GM19452 (cell line): ENCODE data around the gene OR9A4.
"Not testable (repeated sequence)": the region's sequence is repeated elsewhere in the genome, so short reads cannot be mapped to it uniquely, and the experiment has no call there.

Source experiments
- ATAC-seq: cut with Tn5 transposase; IDR thresholded peaks from one replicate; pipeline ENCODE4 v1.9.1; 2021; ENCODE audit not compliant: unreplicated experiment

The OR9A4 gene, protein sequence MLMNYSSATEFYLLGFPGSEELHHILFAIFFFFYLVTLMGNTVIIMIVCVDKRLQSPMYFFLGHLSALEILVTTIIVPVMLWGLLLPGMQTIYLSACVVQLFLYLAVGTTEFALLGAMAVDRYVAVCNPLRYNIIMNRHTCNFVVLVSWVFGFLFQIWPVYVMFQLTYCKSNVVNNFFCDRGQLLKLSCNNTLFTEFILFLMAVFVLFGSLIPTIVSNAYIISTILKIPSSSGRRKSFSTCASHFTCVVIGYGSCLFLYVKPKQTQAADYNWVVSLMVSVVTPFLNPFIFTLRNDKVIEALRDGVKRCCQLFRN

DNA sequence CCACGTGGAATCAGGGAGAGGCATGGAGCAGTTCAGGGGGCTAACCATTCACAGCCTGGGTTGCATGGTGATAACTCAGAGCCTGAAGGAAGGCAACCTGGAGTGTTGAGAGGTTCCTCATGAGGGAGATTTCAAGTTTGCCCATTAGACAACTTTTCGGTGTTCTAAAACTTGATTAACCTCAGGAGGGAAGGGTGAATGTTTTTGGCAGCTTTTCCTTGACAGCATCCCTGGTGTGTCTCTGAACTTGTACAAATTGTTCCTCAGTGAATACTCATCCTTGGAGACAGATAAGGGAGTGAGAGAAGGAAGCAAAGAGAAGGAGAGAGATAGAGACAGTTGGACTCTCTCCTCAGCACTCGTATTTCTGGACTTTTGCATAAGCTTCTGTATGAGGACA, at the start of gene OR9A4:
OR9A4 (plus strand) TSS at position 301 of the 400 bp plus-strand sequence. CDS start 2,477 bp downstream, outside the sequence.
- no peak for ATAC-seq

- no peak for ATAC-seq
Measured at GRCh38 chr7:141866974-141867373, 49.2 kb upstream of the OR9A4 start.

DNA sequence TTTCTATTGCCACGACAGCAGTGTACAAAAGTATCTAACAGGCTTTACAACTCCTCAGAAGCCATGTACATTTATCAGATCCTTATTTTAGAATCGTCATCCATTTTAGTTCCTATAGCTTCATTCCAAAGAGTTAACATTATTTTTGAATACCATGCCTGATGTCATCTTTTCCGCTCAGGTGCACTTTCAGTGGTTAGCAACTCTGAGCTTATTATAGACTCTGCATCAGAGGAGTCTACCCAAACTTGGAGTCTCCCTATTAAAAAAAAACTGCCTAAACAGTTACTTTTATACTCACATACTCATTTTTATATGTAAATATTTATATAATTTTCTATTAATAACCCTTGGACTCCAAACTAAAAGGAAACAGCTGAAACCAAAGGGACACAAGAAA, 43.3 kb upstream of the OR9A4 start:
- ATAC-seq, result no peak

- no peak for ATAC-seq
Measured at GRCh38 chr7:141874787-141875186, 41.4 kb upstream of the OR9A4 start.

DNA sequence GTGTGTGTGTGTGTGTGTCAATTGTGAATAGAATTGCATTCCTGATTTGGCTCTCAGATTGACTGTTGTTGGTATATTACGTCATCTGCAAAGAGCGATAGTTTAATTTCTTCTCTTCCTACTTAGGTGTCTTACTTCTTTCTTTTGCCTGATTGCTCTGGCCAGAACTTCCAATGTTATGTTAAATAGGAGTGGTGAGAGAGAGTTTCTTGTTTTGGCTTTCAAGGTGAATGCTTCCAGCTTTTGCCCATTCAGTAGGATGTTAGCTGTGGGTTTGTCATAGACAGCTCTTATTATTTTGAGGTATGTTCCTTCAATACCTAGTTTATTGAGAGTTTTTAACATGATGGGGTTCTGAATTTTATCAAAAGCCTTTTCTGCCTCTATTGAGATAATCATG, 40.7 kb upstream of the OR9A4 start:
- no peak for ATAC-seq

- no peak for ATAC-seq
Measured at GRCh38 chr7:141876371-141876770, 39.8 kb upstream of the OR9A4 start.

- ATAC-seq, result no peak
Measured at GRCh38 chr7:141877365-141877764, 38.8 kb upstream of the OR9A4 start.

GRCh38 chr7:141880960-141881359, 35.2 kb upstream of the OR9A4 start:
- ATAC-seq, result no peak

DNA sequence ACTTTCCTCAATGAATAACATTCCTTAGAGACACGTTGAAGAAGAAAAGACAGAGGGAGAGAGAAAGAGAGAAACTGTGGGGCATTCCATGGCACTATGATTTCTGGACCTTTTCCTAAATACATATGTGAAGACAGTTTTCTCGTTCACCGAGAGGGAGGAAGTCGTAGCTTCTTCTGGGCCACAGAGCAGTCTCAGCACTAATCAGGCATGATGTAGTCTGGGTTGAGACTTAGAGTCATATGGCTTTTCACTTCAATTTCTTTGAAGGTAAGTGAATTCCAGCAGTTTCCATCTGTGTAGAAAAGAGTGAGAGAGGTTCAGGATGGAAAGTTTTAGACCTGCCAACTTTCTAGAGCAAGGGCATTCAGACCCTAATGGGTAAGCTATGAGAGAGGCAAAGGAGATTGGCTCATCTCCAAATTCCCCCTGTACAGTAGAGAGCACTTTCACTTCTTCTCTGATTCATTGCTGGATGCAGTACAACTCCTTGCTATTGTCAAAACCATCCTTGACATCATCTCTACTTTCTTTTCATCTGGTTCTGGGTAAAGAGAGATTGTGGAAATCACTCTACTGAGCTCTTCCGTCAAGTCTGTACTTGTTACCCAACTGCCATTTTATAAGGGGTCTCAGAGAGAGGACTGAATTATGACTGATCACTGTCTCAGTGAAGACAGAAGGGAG, 31.5 kb upstream of the OR9A4 start:
- ATAC-seq, result peak; percentile 75

- ATAC-seq, result no peak
Measured at GRCh38 chr7:141889321-141889720, 26.9 kb upstream of the OR9A4 start.

- ATAC-seq, result no peak
Measured at GRCh38 chr7:141891336-141891735, 24.9 kb upstream of the OR9A4 start.

DNA sequence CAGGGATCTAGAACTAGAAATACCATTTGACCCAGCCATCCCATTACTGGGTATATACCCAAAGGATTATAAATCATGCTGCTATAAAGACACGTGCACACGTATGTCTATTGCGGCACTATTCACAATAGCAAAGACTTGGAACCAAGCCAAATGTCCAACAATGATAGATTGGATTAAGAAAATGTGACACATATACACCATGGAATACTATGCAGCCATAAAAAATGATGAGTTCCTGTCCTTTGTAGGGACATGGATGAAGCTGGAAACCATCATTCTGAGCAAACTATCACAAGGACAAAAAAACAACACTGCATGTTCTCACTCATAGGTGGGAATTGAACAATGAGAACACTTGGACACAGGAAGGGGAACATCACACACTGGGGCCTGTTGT, 16.8 kb upstream of the OR9A4 start:
- not testable (repeated sequence) for ATAC-seq

- ATAC-seq, result no peak
Measured at GRCh38 chr7:141906285-141906684, 9.9 kb upstream of the OR9A4 start.

- no peak for ATAC-seq
Measured at GRCh38 chr7:141911391-141911790, 4.8 kb upstream of the OR9A4 start.

DNA sequence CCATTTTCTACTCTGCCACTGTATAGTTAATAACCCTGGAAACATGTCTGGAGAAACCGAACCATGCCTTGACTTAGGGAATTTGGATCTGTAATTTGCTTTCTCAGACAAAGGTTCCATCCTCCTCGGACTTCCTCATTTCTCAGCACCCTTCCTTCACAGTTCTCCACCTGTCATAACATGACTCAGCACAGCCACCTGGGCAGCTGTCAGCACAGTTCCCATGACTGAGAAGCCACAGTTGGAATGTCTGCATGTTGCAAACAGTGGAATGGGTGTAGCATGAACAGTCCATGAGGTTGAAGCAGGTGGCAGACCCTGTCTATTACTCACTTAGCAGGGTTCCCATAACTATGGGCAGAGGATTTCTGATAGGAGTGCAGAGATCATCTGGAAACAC, 634 bp upstream of the OR9A4 start:
- no peak for ATAC-seq

- ATAC-seq, result no peak
Measured at GRCh38 chr7:141920281-141920680, 4.1 kb downstream of the OR9A4 start.

GRCh38 chr7:141928146-141928844, 12.1 kb downstream of the OR9A4 start:
- ATAC-seq, result no peak

DNA sequence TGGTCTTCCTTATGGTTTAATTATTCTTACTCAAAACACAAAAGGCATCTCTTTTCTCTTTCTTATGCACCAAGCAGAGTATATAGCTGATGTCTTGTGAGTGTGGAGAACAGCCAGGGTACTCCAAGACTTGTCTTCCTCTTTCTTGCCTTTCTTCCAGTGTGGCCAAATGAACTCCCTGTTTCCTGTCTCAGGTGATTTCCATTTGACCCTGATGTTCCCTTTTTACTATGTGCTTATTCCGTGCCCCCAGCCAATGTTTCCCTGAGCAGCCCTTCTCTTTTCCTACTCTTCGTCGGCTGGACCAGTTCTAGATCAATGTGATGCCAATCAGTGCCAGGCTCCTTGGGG, 12.6 kb downstream of the OR9A4 start:
- no peak for ATAC-seq

- ATAC-seq, result no peak
Measured at GRCh38 chr7:141930211-141930610, 14.0 kb downstream of the OR9A4 start.

GRCh38 chr7:141941075-141941474, 24.9 kb downstream of the OR9A4 start:
- no peak for ATAC-seq

- no peak for ATAC-seq
Measured at GRCh38 chr7:141943846-141944245, 27.6 kb downstream of the OR9A4 start.

DNA sequence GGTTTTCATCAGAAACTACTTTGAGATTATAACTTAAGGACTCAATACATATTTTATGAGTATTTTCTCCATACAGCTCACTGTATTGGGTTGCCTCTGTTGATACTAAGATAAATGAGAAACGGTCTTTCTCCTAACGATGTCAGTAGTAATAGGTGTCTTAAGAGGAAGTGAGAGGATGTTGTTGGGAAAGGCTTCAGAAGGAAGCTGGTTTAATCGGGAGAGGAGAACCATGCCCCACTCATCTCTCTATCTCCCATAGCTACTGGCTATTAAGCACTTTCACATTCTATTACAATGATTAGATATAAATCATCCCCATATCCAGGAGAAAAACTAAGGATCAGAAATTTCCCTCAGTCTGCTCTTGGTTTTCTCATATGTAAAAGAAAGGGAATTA, 28.6 kb downstream of the OR9A4 start:
- no peak for ATAC-seq
